K562 (cell line): Measurements from ENCODE around the gene NRG2. TPM values are rescaled to one million over a fixed set of nuclear protein-coding genes. Genes with fewer than 3 reads are reported as not detected.

Source experiments
- ATAC-seq: fragments of 200-7000 bp; cut with Tn5 transposase; 3 replicates; pipeline ENCODE4 v1.9.1; 2020; ENCODE audit warnings: moderate library complexity
- BruUV-seq: library from RNA; stranded (reverse); fragments of 400-500 nt; replicated peaks from 2 replicates; lab custom pipeline; 2021; lab: Mats Ljungman, UMichigan
- CTCF ChIA-PET: fragments of 300-600 bp; formaldehyde crosslinking; extraction: SDS; loops from one replicate; lab custom pipeline; 2021; ENCODE audit warnings: low intra/inter-chr PET ratio; lab: Yijun Ruan, JAX
- POLR2A ChIA-PET: fragments of 300-600, 350-650 bp; sonication (Branson Sonifier 250); formaldehyde crosslinking; extraction: SDS; loops from one replicate; lab custom pipeline; 2021; ENCODE audit warnings: antibody characterized with exemption, inconsistent platforms; lab: Yijun Ruan, JAX
- DNase-seq, 4 experiments: peaks; one replicate each; pipeline versions ENCODE4 v3.0.0 to v3.0.0-alpha.2; 2011 to 2018; ENCODE audit warnings: low spot score in 3 of 4, mixed read lengths in 3 of 4; ENCODE audit errors: extremely low read depth in 1 of 4
- FAIRE-seq: peaks from 2 replicates; lab custom pipeline; 2011; peaks lifted over from hg19 to GRCh38; lab: Jason Lieb, UNC
- H2AFZ ChIP-seq: 2 replicates; pipeline ENCODE4 v1.6.0; 2011; ENCODE audit warnings: low read depth, low read length, control low read depth, inconsistent platforms
- H3K27ac ChIP-seq: fragments of 200-600 bp; 3 replicates; pipeline ENCODE4 v1.8.0; 2011; ENCODE audit warnings: low read depth, mild to moderate bottlenecking, control low read depth, inconsistent platforms, low read length, moderate library complexity, mixed read lengths; ENCODE audit errors: extremely low read depth
- H3K27me3 ChIP-seq, 2 experiments: fragments of 300-600 bp in 1 of 2; 2 replicates in 1 of 2; 3 replicates in 1 of 2; pipeline versions ENCODE4 v1.6.0 to v1.8.0; 2011; ENCODE audit warnings: inconsistent platforms in 2 of 2, low read length in 2 of 2, mild to moderate bottlenecking in 1 of 2, mixed read lengths in 1 of 2, moderate library complexity in 1 of 2; ENCODE audit not compliant: control insufficient read depth in 2 of 2, insufficient read depth in 2 of 2
- H3K36me3 ChIP-seq: fragments of 300-600 bp; 3 replicates; pipeline ENCODE4 v1.8.0; 2011; ENCODE audit warnings: mild to moderate bottlenecking, low read length, inconsistent platforms; ENCODE audit not compliant: control insufficient read depth, insufficient read depth
- H3K4me1 ChIP-seq, 2 experiments: fragments of 200-600 bp in 1 of 2; replicated peaks in 1 of 2; 2 replicates in 1 of 2; 3 replicates in 1 of 2; pipeline versions ENCODE4 v1.5.1 to v1.8.0; 2011; ENCODE audit warnings: inconsistent platforms in 2 of 2, low read length in 2 of 2, mild to moderate bottlenecking in 1 of 2, mixed read lengths in 1 of 2, moderate library complexity in 1 of 2; ENCODE audit not compliant: control insufficient read depth in 2 of 2, insufficient read depth in 2 of 2
- H3K4me2 ChIP-seq: 2 replicates; pipeline ENCODE4 v1.6.1; 2011; ENCODE audit warnings: low read length, control low read depth, inconsistent platforms, mixed read lengths; ENCODE audit not compliant: insufficient read depth
- H3K4me3 ChIP-seq: fragments of 200-600 bp; sonication (generic), shearing (Covaris generic); 2 replicates; pipeline ENCODE4 v1.5.1; 2016; ENCODE audit warnings: control low read depth, inconsistent platforms
- H3K79me2 ChIP-seq: fragments of 200-600 bp; 3 replicates; pipeline ENCODE4 v1.8.0; 2011; ENCODE audit warnings: low read length, inconsistent platforms; ENCODE audit not compliant: control insufficient read depth, insufficient read depth
- H3K9ac ChIP-seq, 2 experiments: 2 replicates each; pipeline versions ENCODE4 v1.6.0 to v1.6.1; 2011; ENCODE audit warnings: low read depth in 2 of 2, low read length in 2 of 2, control low read depth in 1 of 2, inconsistent platforms in 1 of 2, mild to moderate bottlenecking in 1 of 2, mixed read lengths in 1 of 2; ENCODE audit not compliant: insufficient read depth in 1 of 2
- H3K9me1 ChIP-seq: one replicate; pipeline ENCODE4 v1.6.0; 2011; ENCODE audit warnings: inconsistent platforms, mild to moderate bottlenecking, low read length, moderate library complexity; ENCODE audit not compliant: control insufficient read depth, insufficient read depth
- H3K9me3 ChIP-seq: replicated peaks from 2 replicates; pipeline ENCODE4 v1.5.1; 2011; ENCODE audit warnings: low read depth, low read length, inconsistent platforms; ENCODE audit not compliant: control insufficient read depth, insufficient read depth
- H4K20me1 ChIP-seq: replicated peaks from 2 replicates; pipeline ENCODE4 v1.6.1; 2011; ENCODE audit warnings: low read length, inconsistent platforms, mixed read lengths; ENCODE audit not compliant: control insufficient read depth, insufficient read depth
- COPS2 ChIP-seq: fragments of 450-650 bp; conservative IDR thresholded peaks from 2 replicates; pipeline ENCODE4 v1.6.1; 2016; ENCODE audit warnings: mild to moderate bottlenecking, moderate library complexity
- ELK1 ChIP-seq: sonication (generic); formaldehyde crosslinking; IDR thresholded peaks from 2 replicates; pipeline ENCODE4 v1.8.1; 2022; ENCODE audit warnings: missing genetic modification reagents
- FOSL1 ChIP-seq: fragments of 200-800 bp; sonication (Bioruptor generic); conservative IDR thresholded peaks from 2 replicates; pipeline ENCODE4 v1.6.1; 2016; ENCODE audit warnings: missing genetic modification characterization, missing compliant biosample characterization
- FOXM1 ChIP-seq, 2 experiments: fragments of 450-650 bp in 1 of 2; sonication (generic) in 1 of 2; formaldehyde crosslinking in 1 of 2; IDR thresholded peaks; 2 replicates each; pipeline versions ENCODE4 v1.6.1 to v1.9.0; 2017 to 2022; ENCODE audit warnings: low read depth in 2 of 2, mild to moderate bottlenecking in 2 of 2, missing genetic modification reagents in 1 of 2, moderate library complexity in 1 of 2
- GATAD2A ChIP-seq: fragments of 450-650 bp; IDR thresholded peaks from 2 replicates; pipeline ENCODE4 v1.6.1; 2017
- IFI16 ChIP-seq: fragments of 250-450 bp; sonication (Bioruptor Pico); IDR thresholded peaks from 2 replicates; pipeline ENCODE4 v2.1.2; 2022; ENCODE audit warnings: mild to moderate bottlenecking, inconsistent platforms
- JUNB ChIP-seq: fragments of 450-650 bp; formaldehyde crosslinking; conservative IDR thresholded peaks from 2 replicates; pipeline ENCODE4 v1.4.0; 2020; ENCODE audit warnings: mild to moderate bottlenecking
- MTF1 ChIP-seq: fragments of 250-450 bp; sonication (Bioruptor Pico); IDR thresholded peaks from 2 replicates; pipeline ENCODE4 v1.9.0; 2021; ENCODE audit warnings: moderate library complexity, mild to moderate bottlenecking, inconsistent platforms, borderline replicate concordance
- PRPF4 ChIP-seq: fragments of 200-400 bp; formaldehyde crosslinking; IDR thresholded peaks from one replicate; pipeline ENCODE4 v1.6.1; 2017; ENCODE audit warnings: low read length, low read depth, mild to moderate bottlenecking; ENCODE audit not compliant: insufficient read depth, poor library complexity, severe bottlenecking
- STAG1 ChIP-seq: sonication (generic); formaldehyde crosslinking; IDR thresholded peaks from 2 replicates; pipeline ENCODE4 v1.5.0; 2020; ENCODE audit warnings: missing genetic modification reagents, borderline replicate concordance
- TRIM28 ChIP-seq: fragments of 450-650 bp; IDR thresholded peaks from 2 replicates; pipeline ENCODE4 v1.6.1; 2017
- ZBTB1 ChIP-seq: sonication (generic); formaldehyde crosslinking; IDR thresholded peaks from 2 replicates; pipeline ENCODE4 v1.8.1; 2023; ENCODE audit warnings: missing genetic modification reagents, low read depth, mild to moderate bottlenecking, borderline replicate concordance
- ZBTB11 ChIP-seq, 3 experiments: fragments of 200-800 bp in 1 of 3; fragments of 250-450 bp in 1 of 3; fragments of 450-650 bp in 1 of 3; sonication (Bioruptor Pico) in 1 of 3; sonication (Bioruptor generic) in 1 of 3; formaldehyde crosslinking in 1 of 3; IDR thresholded peaks; 2 replicates each; pipeline versions ENCODE4 v1.6.1 to v1.8.0; 2016 to 2022; ENCODE audit warnings: mild to moderate bottlenecking in 2 of 3, missing genetic modification characterization in 2 of 3, missing compliant biosample characterization in 1 of 3, moderate library complexity in 1 of 3
- ZNF740 ChIP-seq, 3 experiments: fragments of 200-800 bp in 1 of 3; sonication (Bioruptor generic) in 1 of 3; sonication (generic) in 1 of 3; formaldehyde crosslinking in 1 of 3; IDR thresholded peaks; 2 replicates each; pipeline versions ENCODE4 v1.6.1 to v1.8.0; 2016 to 2022; ENCODE audit warnings: mild to moderate bottlenecking in 2 of 3, missing compliant biosample characterization in 2 of 3, missing genetic modification characterization in 2 of 3, missing genetic modification reagents in 1 of 3
- WGBS: fragments of 100-300 bp; shearing (Covaris generic); methylation state at CpG from one replicate; pipeline ENCODE4 v1.1.6; 2016; ENCODE audit warnings: low coverage, mixed read lengths; ENCODE audit not compliant: insufficient coverage; ENCODE audit errors: missing lambda C conversion rate; 5-methylcytosine and 5-hydroxymethylcytosine counted together
- in situ Hi-C: fragments of 300-500 bp; cut with MboI; formaldehyde crosslinking; loops from 4 replicates; pipeline ENCODE4 v1.15.0; 2018; ENCODE audit warnings: inconsistent platforms, mixed read lengths
- intact Hi-C: fragments of 100-400 bp; cut with micrococcal nuclease; formaldehyde crosslinking; loops from 2 replicates; pipeline ENCODE4 v1.14.2; 2022
- polyA plus RNA-seq, 8 experiments: library from polyadenylated mRNA; depleted of rRNA in 4 of 8; stranded (reverse) in 5 of 8; unstranded in 3 of 8; fragments of >200 nt; fragmentation: Nextera tagmentation in 2 of 8; fragmentation: Illumina TruSeq in 1 of 8; extraction: Ambion mirVana in 2 of 8; extraction: Trizol in 1 of 8; gene quantifications; 2 replicates each; pipeline versions ENCODE4 v1.2.1 to v1.2.3, GENCODE V29; 2011 to 2014; ENCODE audit warnings: inconsistent platforms in 1 of 8, missing spikeins in 1 of 8
- total RNA-seq, 7 experiments: library from RNA; depleted of rRNA in 6 of 7; stranded (reverse); fragments of >200 nt in 6 of 7; fragmentation: Illumina TruSeq in 2 of 7; extraction: Trizol in 2 of 7; gene quantifications; 2 replicates each; pipeline versions ENCODE4 v1.2.1 to v1.2.3, GENCODE V29; 2011 to 2021; ENCODE audit warnings: low replicate concordance in 1 of 7

NRG2 gene
- total and polyA plus RNA-seq, 9 of the 15 experiments (the other 6 are each of a cell fraction or from before 2014, with no cell fraction given) = not detected

GRCh38 chr5:139797335-139797734 lies 245.8 kb downstream of the NRG2 start:
- Histone ChIP-seq H3K36me3 (no peaks in the 10 kb centered on the region), H3K9me3 (no peaks in the 10 kb centered on the region), H4K20me1 (peaks cover 14% of the 10 kb centered on the region; the same call in 1 of the 2 replicates), H3K27me3 (peaks cover 26 to 73% of the 10 kb centered on the region in 2 experiments; a peak in 4 of 5 replicates), H3K9ac (no peak overlapping the region), H3K4me3 (no peak overlapping the region), H3K4me2 (no peak overlapping the region), H3K9me1 (no peaks in the 10 kb centered on the region)
- no peak for ATAC-seq
- BruUV-seq = no TSS peak
- POLR2A ChIA-PET = interaction anchor here (0.6 to 1.1 kb wide), 2 partner anchors 9 to 172 kb away, joined by 5 to 6 read pairs; no protein-coding TSS in a partner anchor
- in situ Hi-C loops = no loop called here
- WGBS = 0% methylated on average over 3 of the region's 3 CpGs
- no peak for DNase-seq
- no peak for FAIRE-seq
- TF ChIP-seq PRPF4 (no peak), FOXM1 (IDR thresholded peaks at IDR 0.05; ENCODE audit: low read depth) (no peak), FOXM1 (CRISPR knock-in tag; IDR thresholded peaks at IDR 0.05; ENCODE audit: low read depth) (no peak), IFI16 (CRISPR knock-in tag) (no peak), ZBTB1 (no peak), TRIM28 (no peak), ZBTB11 (CRISPR knock-in tag; IDR thresholded peaks at IDR 0.05) (no peak), JUNB (CRISPR knock-in tag) (no peak), FOSL1 (no peak), ZNF740 (CRISPR knock-in tag; IDR thresholded peaks at IDR 0.05) (no peak), ZNF740 (tag; IDR thresholded peaks at IDR 0.05) (no peak), MTF1 (no peak), COPS2 (no peak), STAG1 (CRISPR knock-in tag) (no peak), ELK1 (no peak), GATAD2A (no peak)
- TF ChIP-seq, all 486 proteins: peak for 0
- no peak overlapping the region for H2AFZ ChIP-seq
- CTCF ChIA-PET = no interaction called here
- H3K4me1 ChIP-seq = peaks cover 0 to 16% of the 10 kb centered on the region in 2 experiments; a peak in 2 of 5 replicates
- no peaks in the 10 kb centered on the region for H3K79me2 ChIP-seq
- intact Hi-C loops = no loop called here
- no peak overlapping the region for H3K27ac ChIP-seq
